ENCODE measurements around the gene CCNT1. TPM values are rescaled to one million over a fixed set of nuclear protein-coding genes. Genes with fewer than 3 reads are reported as not detected.

CCNT1 gene
- total and polyA plus RNA-seq, 8 donors: 2.7 to 54.0 (median 9.2) TPM

GRCh38 chr12:48695859-48696258 is 20.6 kb downstream of the CCNT1 start:
- Histone ChIP-seq H3K4me3 (no peak overlapping the region), H3K4me1 (peaks cover 0 to 14% (median 4%) of the 10 kb centered on the region in 4 donors), H3K27ac (no peak overlapping the region), H3K9me3 (no peaks in the 10 kb centered on the region), H3K36me3 (peaks cover 39 to 99% (median 93%) of the 10 kb centered on the region in 4 donors), H3K27me3 (no peaks in the 10 kb centered on the region)
- 83 to 93% (median 88%) methylated on average over 2 of the region's 2 CpGs for WGBS, 5 donors
- DNase-seq: no peak
- TF ChIP-seq POLR2AphosphoS5 (IDR thresholded peaks at IDR 0.05): no peak
- no peak for TF ChIP-seq POLR2A (IDR thresholded peaks at IDR 0.05)
- TF ChIP-seq CTCF (IDR thresholded peaks at IDR 0.05): no peak
- TF ChIP-seq EP300 (IDR thresholded peaks at IDR 0.05): no peak
- intact Hi-C loops (cut with DNase I; ENCODE audit: low total_unique reads): no loop called here

- 95 to 98% (median 97%) methylated on average over 6 of the region's 6 CpGs for WGBS, 5 donors
- no peak overlapping the region for H3K4me3 ChIP-seq
- no peaks in the 10 kb centered on the region for H3K27me3 ChIP-seq
- H3K27ac ChIP-seq: no peak overlapping the region
- DNase-seq: no peak
- H3K9me3 ChIP-seq: no peaks in the 10 kb centered on the region
- H3K4me1 ChIP-seq: peaks cover 0 to 21% (median 10%) of the 10 kb centered on the region in 4 donors
- H3K36me3 ChIP-seq: peaks cover 36 to 98% (median 88%) of the 10 kb centered on the region in 4 donors
- TF ChIP-seq POLR2AphosphoS5 (IDR thresholded peaks at IDR 0.05): no peak
- TF ChIP-seq EP300 (IDR thresholded peaks at IDR 0.05): no peak
- no peak for TF ChIP-seq POLR2A (IDR thresholded peaks at IDR 0.05)
- TF ChIP-seq CTCF (IDR thresholded peaks at IDR 0.05): no peak
- intact Hi-C loops (cut with DNase I; ENCODE audit: low total_unique reads): no loop called here
Observed at GRCh38 chr12:48694038-48694437, 22.5 kb downstream of the CCNT1 start.

- Histone ChIP-seq H3K4me1 (peaks cover 0 to 21% (median 10%) of the 10 kb centered on the region in 4 donors), H3K36me3 (peaks cover 36 to 98% (median 88%) of the 10 kb centered on the region in 4 donors), H3K27ac (no peak overlapping the region), H3K9me3 (no peaks in the 10 kb centered on the region), H3K4me3 (no peak overlapping the region), H3K27me3 (no peaks in the 10 kb centered on the region)
- no peak for DNase-seq
- WGBS, 5 donors: 86 to 93% (median 90%) methylated on average over 6 of the region's 6 CpGs
- no peak for TF ChIP-seq POLR2A (IDR thresholded peaks at IDR 0.05)
- no peak for TF ChIP-seq CTCF (IDR thresholded peaks at IDR 0.05)
- TF ChIP-seq POLR2AphosphoS5 (IDR thresholded peaks at IDR 0.05): no peak
- TF ChIP-seq EP300 (IDR thresholded peaks at IDR 0.05): no peak
- intact Hi-C loops (cut with DNase I; ENCODE audit: low total_unique reads): no loop called here
Observed at GRCh38 chr12:48693572-48693971, 22.9 kb downstream of the CCNT1 start.

GRCh38 chr12:48691826-48692487 is 24.6 kb downstream of the CCNT1 start:
- Histone ChIP-seq H3K9me3 (no peaks in the 10 kb centered on the region), H3K36me3 (peaks cover 35 to 89% (median 81%) of the 10 kb centered on the region in 4 donors), H3K4me3 (no peak overlapping the region), H3K27ac (no peak overlapping the region), H3K4me1 (peaks cover 0 to 21% (median 10%) of the 10 kb centered on the region in 4 donors), H3K27me3 (no peaks in the 10 kb centered on the region)
- 50 to 57% (median 54%) methylated on average over 2 of the region's 2 CpGs for WGBS, 5 donors
- TF ChIP-seq EP300 (IDR thresholded peaks at IDR 0.05) (no peak), POLR2AphosphoS5 (IDR thresholded peaks at IDR 0.05) (no peak), POLR2A (IDR thresholded peaks at IDR 0.05) (no peak), CTCF (IDR thresholded peaks at IDR 0.05) (no peak)
- no peak for DNase-seq
- intact Hi-C loops (cut with DNase I; ENCODE audit: low total_unique reads): no loop called here
